GM08714 (cell line): ENCODE measurements around the gene GJB5.
"Not testable (repeated sequence)": the region's sequence is repeated elsewhere in the genome, so short reads cannot be mapped to it uniquely, and the experiment has no call there.

ENCODE experiments used
- H3K4me3 ChIP-seq: fragments of 200-500 bp; sonication (Bioruptor generic); 2 replicates; pipeline ENCODE4 v1.5.1; 2014; ENCODE audit warnings: mild to moderate bottlenecking, low read length, inconsistent platforms
- ZNF274 ChIP-seq: IDR thresholded peaks from 2 replicates; pipeline ENCODE4 v1.6.1; 2012; ENCODE audit warnings: mild to moderate bottlenecking, low read depth, low read length

The GJB5 gene

DNA sequence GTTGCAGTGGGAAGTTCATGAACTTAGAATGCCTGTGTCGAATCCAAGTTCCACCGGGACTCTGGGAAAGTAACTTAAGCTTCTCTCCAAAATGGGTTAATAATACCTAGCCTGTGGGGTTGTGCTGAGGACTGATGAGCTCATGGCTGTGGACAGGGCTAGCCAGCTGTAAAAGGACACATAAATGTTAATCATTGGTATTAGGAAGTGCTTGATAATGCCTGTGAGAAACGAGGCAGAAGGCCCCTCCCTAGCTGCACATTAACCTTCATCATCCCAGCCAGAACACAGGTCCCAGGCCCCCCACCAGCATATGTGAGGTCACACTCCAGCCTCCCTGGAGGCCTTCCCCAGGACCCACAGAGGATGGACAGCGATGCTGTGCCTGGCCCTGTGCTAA lies 3.9 kb downstream of the GJB5 start:
- no peak overlapping the region for H3K4me3 ChIP-seq
- TF ChIP-seq ZNF274 = no peak

DNA sequence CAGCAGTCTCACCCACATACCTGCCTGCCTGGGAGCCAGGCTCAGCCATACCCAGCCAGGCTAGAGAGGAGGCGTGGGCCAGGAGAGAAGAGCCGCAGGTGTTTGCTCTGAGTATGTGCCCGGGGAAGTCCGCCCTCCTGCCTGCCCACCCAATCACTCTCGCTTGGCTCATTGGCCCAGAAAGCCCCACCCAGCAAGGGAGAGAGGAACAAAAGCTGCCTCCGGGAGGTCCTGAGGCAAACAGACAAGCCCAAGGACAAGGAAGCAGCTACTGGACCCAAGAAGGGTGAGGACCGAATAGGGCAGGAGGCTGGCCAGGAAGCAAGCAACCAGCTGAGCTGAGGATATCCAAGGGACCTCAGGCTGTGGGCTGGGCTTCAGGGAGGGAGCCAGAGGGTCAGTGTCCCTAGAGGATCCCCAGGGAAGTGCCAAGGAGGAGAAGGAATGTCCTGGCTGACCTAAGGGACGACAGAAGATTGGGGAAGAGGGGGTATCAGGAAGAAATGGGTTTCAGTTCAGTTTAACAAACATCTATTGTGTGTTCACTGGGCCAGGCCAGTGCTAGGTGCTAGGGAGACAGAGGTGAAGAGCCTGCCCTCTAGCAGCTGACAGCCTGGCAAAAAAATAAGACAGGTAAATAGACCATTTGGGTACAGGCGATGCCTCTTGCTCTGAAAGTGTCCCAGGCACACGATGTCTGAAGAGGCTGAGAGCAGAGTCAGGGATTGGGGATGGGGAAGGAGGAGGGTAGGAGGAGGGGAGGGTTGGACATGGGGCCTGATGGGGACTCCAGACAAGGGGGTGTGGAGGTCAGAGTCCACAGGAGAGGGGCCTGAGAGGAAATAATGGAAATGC lies 4.9 kb downstream of the GJB5 start, which contains the start of gene GJB4:
Gene GJB4 (plus strand): TSS at position 238 of the 855 bp plus-strand sequence. CDS start 1,515 bp downstream, outside the sequence.
- TF ChIP-seq ZNF274 = no peak
- no peak within 1 kb of the TSS for H3K4me3 ChIP-seq

DNA sequence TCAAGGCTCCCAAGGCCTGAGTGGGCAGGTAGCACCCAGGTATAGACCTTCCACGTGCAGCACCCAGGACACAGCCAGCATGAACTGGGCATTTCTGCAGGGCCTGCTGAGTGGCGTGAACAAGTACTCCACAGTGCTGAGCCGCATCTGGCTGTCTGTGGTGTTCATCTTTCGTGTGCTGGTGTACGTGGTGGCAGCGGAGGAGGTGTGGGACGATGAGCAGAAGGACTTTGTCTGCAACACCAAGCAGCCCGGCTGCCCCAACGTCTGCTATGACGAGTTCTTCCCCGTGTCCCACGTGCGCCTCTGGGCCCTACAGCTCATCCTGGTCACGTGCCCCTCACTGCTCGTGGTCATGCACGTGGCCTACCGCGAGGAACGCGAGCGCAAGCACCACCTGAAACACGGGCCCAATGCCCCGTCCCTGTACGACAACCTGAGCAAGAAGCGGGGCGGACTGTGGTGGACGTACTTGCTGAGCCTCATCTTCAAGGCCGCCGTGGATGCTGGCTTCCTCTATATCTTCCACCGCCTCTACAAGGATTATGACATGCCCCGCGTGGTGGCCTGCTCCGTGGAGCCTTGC lies 6.4 kb downstream of the GJB5 start:
- no peak overlapping the region for H3K4me3 ChIP-seq
- no peak for TF ChIP-seq ZNF274

DNA sequence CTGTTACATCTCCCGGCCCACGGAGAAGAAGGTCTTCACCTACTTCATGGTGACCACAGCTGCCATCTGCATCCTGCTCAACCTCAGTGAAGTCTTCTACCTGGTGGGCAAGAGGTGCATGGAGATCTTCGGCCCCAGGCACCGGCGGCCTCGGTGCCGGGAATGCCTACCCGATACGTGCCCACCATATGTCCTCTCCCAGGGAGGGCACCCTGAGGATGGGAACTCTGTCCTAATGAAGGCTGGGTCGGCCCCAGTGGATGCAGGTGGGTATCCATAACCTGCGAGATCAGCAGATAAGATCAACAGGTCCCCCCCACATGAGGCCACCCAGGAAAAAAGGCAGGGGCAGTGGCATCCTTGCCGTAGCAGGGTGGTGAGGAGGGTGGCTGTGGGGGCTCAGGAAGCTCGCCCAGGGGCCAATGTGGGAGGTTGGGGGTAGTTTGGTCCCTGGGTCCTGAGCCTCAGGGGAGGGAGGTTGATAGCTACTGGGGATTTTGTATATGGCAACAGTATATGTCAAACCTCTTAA lies 7.0 kb downstream of the GJB5 start:
- TF ChIP-seq ZNF274 = no peak
- no peak overlapping the region for H3K4me3 ChIP-seq

DNA sequence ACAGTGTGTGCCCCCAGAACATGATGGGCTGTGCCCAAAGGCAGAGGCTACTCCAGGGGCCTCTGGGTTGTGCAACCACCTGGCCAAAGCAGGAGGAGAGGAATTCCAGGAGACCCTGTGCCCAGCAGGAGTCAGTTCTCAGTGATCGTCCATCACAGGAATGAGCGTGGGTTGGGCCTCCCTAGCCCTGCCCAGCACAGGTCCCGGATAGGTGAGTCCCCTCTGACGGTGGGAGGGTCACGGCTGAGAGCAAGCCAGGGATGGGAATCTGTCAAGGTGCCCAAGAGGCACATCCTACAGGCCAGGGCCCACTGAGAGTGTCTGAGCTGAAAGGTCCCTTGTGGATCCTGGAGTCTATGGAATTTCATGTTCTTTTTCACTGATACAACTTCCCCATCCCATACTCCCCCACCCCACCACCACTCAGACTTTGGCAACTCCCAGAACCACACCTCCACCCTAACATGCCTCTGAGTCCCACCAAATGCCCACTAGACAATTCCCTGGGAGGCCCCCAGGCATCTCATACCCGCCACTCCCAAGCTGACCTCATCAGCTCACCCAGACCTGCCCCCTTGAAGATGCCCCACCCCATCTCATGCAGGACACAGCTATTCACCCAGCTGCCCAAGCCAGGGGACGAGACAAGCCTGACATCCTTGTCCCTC lies 7.8 kb downstream of the GJB5 start:
- TF ChIP-seq ZNF274 = no peak
- H3K4me3 ChIP-seq = no peak overlapping the region

DNA sequence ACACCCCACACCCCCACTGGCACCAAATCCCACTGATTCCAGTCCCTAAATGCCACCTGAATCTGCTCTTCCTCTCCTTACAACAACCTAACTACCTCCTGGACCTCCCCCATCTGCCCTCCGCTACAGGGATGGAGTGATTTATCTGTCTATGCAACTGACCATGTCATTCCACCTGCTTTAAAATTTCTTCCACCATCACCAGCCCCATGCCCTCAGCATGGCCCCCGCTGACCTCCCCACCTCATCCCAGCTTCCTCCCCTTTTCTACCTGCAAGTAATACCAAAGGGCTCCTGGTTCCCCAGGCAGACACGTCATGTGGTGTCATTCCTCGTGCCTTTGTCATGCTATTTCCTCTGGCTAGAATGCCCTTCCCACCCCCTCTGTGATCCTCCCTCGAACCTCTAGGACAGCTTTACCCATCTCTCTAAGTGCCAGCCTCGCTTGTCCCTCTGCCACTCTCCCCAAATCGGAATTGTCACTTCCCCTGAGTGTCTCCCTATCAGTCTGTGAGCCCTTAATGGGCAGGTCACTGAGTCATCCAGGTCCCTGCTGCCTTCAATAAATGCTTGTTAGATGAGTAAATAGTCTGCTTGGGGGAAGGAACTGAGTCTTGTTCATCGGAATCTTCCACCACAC lies 8.4 kb downstream of the GJB5 start:
- TF ChIP-seq ZNF274 = no peak
- no peak overlapping the region for H3K4me3 ChIP-seq

DNA sequence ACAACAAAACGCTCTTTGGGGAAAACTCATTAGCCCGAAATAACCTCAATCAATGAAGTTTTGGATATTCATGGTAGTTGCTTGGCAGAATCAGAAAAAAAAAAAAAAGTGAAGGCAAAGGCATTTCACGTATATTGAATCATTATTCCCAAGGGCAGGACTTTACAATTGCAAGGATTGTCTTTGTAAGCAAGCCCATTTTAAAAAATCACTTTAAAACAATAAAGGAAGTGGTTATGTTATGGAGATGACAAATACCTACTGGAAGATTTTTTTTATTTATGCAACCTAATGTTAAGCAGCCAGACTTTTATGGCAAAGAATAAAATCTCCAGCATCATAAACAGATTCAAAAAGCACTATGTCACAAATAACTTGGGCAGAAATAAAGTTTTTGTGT lies 14.0 kb downstream of the GJB5 start:
- no peak overlapping the region for H3K4me3 ChIP-seq
- no peak for TF ChIP-seq ZNF274

DNA sequence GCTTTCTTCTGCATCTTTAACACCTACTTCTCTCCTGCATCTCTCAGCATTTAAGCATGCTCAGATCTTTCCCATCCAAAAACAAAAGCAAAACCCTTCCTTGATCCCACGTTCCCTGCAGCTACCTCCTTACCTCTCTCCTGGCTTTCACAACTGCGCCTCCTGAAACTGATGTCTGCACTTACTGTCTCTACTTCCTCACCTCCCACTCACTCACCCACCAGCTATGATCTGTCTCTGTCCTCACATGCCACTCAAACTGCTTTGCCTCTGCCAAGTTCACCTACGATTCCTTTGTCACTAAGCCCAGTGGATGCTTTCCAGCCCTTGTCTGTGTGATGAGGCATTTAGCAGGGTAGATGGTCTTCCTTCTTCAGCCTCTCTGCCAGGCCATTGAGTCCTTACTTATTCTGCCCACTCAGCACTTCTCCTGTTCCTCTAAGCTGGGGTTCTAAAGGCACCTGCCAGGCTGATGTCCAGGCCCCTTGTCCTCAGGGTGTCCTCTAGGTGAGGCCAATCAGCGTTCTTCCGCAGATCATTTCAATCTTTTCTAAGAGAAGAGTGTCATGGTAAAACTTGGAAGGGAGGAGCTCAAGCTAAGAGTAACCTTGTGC lies 16.2 kb downstream of the GJB5 start:
- H3K4me3 ChIP-seq = no peak overlapping the region
- TF ChIP-seq ZNF274 = no peak

DNA sequence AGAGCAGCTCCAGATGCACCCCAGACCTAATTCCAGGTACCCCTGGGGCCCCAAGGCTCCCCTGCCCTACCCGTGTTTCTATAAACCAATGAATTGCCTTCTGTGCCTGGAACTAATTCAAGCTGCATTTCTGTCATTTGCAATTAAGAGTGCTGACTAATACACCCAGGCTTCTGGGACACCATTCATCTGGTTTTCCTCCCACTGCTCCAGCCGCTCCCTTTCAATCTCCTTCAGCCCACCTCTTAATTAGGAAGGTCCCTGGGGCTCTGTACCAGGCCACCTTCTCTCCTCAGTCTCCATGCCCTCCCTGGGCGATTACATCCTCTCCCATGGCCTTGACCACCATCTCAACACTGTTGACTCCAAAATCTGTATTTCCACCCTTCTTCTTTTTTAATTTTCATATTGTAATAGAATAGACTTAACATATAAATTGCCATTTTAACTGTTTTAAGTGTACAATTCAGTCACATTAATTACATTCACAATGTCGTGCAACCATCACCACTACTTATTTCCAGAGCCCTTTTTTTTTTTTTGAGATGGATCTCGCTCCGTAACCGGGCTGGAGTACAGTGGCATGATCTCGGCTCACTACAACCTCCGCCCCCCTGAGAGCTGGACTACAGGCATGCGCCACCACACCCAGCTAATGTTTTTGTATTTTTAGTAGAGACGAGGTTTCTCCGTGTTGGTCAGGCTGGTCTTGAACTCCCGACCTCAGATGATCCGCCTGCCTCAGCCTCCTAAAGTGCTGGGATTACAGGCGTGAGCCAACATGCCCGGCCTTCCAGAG lies 16.9 kb downstream of the GJB5 start:
- no peak for TF ChIP-seq ZNF274
- no peak overlapping the region for H3K4me3 ChIP-seq

DNA sequence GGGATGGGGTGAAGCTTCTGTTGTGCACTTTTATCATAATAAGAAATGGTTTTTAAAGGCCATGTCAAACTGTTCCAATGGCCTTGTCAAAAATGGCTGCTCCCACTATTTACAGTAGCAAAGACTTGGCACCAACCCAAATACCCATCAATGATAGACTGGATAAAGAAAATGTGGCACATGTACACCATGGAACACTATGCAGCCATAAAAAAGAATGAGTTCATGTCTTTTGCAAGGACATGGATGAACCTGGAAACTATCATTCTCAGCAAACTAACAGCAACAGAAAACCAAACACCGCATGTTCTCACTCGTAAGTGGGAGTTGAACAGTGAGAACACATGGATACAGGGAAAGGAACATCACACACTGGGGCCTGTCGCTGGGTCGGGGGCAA lies 18.3 kb downstream of the GJB5 start:
- not testable (repeated sequence) for H3K4me3 ChIP-seq

DNA sequence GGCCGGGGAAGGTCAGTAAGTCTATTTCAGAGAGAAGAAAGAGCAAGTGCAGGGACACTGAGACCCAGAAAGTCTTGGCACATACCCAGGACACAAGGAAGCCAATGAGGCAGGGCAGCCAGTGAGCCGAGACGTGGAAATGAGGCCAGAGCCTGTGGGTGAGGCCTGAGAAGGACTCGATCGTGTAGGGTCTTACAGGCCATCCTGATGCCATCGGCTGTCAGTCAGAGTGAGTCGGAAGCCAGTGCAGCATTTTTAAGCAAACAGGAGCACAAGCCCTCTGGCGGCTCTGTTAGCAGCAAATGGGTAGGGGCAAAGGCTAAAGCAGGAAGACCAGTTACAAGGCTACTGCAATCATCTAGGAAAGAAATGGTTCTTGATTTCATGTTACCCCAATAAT lies 20.1 kb downstream of the GJB5 start:
- no peak overlapping the region for H3K4me3 ChIP-seq
- TF ChIP-seq ZNF274 = no peak

DNA sequence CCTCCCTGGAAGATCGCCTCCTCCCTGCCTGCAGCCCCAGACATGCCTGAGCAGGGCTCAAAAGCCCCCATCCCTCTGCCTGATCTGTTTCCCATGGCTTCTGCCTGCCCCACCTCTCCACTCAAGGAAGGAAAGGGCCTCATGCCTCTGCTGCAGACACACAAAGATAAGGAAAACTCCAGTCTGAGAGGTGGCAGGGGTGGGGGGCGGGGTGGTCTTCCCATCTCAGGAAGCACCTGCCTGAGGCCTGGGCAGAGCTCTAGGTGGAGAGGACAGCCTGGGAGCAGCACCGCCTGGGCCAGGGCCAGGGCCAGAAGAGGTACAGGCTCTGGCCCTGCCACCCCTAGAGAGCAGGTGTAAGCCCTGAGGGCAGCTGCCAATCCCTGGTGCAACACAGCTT lies 22.1 kb downstream of the GJB5 start:
- TF ChIP-seq ZNF274 = no peak
- no peak overlapping the region for H3K4me3 ChIP-seq
